GM12878 (cell line): Measurements from ENCODE around the gene DLK1. TPM values are rescaled to one million over a fixed set of nuclear protein-coding genes. Genes with fewer than 3 reads are reported as not detected.

Experiments used
- ATAC-seq: fragments of 200-7000 bp; cut with Tn5 transposase; 3 replicates; pipeline ENCODE4 v1.9.1; 2020; ENCODE audit warnings: mild to moderate bottlenecking, moderate library complexity
- BruUV-seq: library from RNA; stranded (reverse); fragments of 400-500 nt; replicated peaks from 2 replicates; lab custom pipeline; 2021; lab: Mats Ljungman, UMichigan
- CTCF ChIA-PET: fragments of 300-600 bp; sonication (Branson Sonifier 250); formaldehyde crosslinking; extraction: SDS; loops from one replicate; lab custom pipeline; 2021; ENCODE audit warnings: inconsistent platforms; lab: Yijun Ruan, JAX
- POLR2A ChIA-PET: fragments of 350-600 bp; formaldehyde crosslinking; extraction: SDS; loops from one replicate; lab custom pipeline; 2021; ENCODE audit warnings: inconsistent platforms; lab: Charles Lee
- RAD21 ChIA-PET: fragments of 300-600 bp; sonication (Branson Sonifier 250); formaldehyde crosslinking; loops from one replicate; lab custom pipeline; 2023; ENCODE audit warnings: antibody characterized with exemption; ENCODE audit not compliant: unreplicated experiment; lab: Charles Lee
- SMC1A ChIA-PET: fragments of 300-600 bp; sonication (Branson Sonifier 250); formaldehyde crosslinking; loops from one replicate; lab custom pipeline; 2023; ENCODE audit not compliant: unreplicated experiment, uncharacterized antibody; lab: Charles Lee
- DNase-seq: peaks from one replicate; pipeline ENCODE4 v3.0.0-alpha.2; 2011; ENCODE audit warnings: low read depth, low spot score
- FAIRE-seq: peaks from 3 replicates; lab custom pipeline; 2011; peaks lifted over from hg19 to GRCh38; lab: Jason Lieb, UNC
- H2AFZ ChIP-seq: 2 replicates; pipeline ENCODE4 v1.6.0; 2011; ENCODE audit warnings: low read depth, low read length, control low read depth; ENCODE audit not compliant: control insufficient read depth
- H3K27ac ChIP-seq: 2 replicates; pipeline ENCODE4 v1.5.1; 2011; ENCODE audit warnings: control low read depth; ENCODE audit not compliant: control insufficient read depth, insufficient read depth
- H3K27me3 ChIP-seq, 2 experiments: replicated peaks in 1 of 2; 2 replicates each; pipeline versions ENCODE4 v1.6.0 to v1.6.1; 2011; ENCODE audit warnings: low read length in 1 of 2; ENCODE audit not compliant: control insufficient read depth in 2 of 2, insufficient read depth in 2 of 2
- H3K36me3 ChIP-seq, 2 experiments: 2 replicates each; pipeline ENCODE4 v1.5.1; 2011; ENCODE audit warnings: low read length in 1 of 2; ENCODE audit not compliant: control insufficient read depth in 2 of 2, insufficient read depth in 2 of 2
- H3K4me1 ChIP-seq: 2 replicates; pipeline ENCODE4 v1.6.1; 2011; ENCODE audit warnings: mild to moderate bottlenecking, low read length, moderate library complexity, mixed read lengths; ENCODE audit not compliant: control insufficient read depth, insufficient read depth
- H3K4me2 ChIP-seq: 2 replicates; pipeline ENCODE4 v1.6.0; 2011; ENCODE audit warnings: control low read depth; ENCODE audit not compliant: control insufficient read depth, insufficient read depth
- H3K4me3 ChIP-seq: fragments of 200-600 bp; sonication (generic); 2 replicates; pipeline ENCODE4 v1.5.1; 2016
- H3K79me2 ChIP-seq: 2 replicates; pipeline ENCODE4 v1.6.0; 2011; ENCODE audit warnings: low read length; ENCODE audit not compliant: control insufficient read depth, insufficient read depth
- H3K9ac ChIP-seq: 2 replicates; pipeline ENCODE4 v1.8.0; 2011; ENCODE audit warnings: low read length, control low read depth, mixed read lengths; ENCODE audit not compliant: control insufficient read depth, insufficient read depth
- H3K9me3 ChIP-seq: replicated peaks from 3 replicates; pipeline ENCODE4 v1.5.1; 2011; ENCODE audit warnings: mild to moderate bottlenecking, low read length; ENCODE audit not compliant: control insufficient read depth, insufficient read depth
- H4K20me1 ChIP-seq: 2 replicates; pipeline ENCODE4 v1.6.0; 2011; ENCODE audit not compliant: control insufficient read depth, insufficient read depth
- BMI1 ChIP-seq: fragments of 450-650 bp; IDR thresholded peaks from 2 replicates; pipeline ENCODE4 v1.6.1; 2016; ENCODE audit warnings: mild to moderate bottlenecking, moderate library complexity, borderline replicate concordance
- CBX5 ChIP-seq: sonication (generic); IDR thresholded peaks from 2 replicates; pipeline ENCODE4 v1.6.1; 2016; ENCODE audit warnings: low read depth, moderate library complexity, mild to moderate bottlenecking, inconsistent platforms
- CHD2 ChIP-seq: IDR thresholded peaks from 2 replicates; pipeline ENCODE4 v1.6.1; 2011; ENCODE audit warnings: low read depth, low read length, improper control_type of control experiment, borderline replicate concordance
- E4F1 ChIP-seq: fragments of 450-650 bp; IDR thresholded peaks from 2 replicates; pipeline ENCODE4 v1.6.1; 2018; ENCODE audit warnings: borderline replicate concordance, mild to moderate bottlenecking; ENCODE audit not compliant: partially characterized antibody
- GABPA ChIP-seq: IDR thresholded peaks from 2 replicates; pipeline ENCODE4 v1.6.1; 2014; ENCODE audit warnings: antibody characterized with exemption, low read depth, mild to moderate bottlenecking, inconsistent platforms
- MEF2A ChIP-seq: IDR thresholded peaks from 2 replicates; pipeline ENCODE4 v1.6.1; 2011; ENCODE audit warnings: low read depth, mild to moderate bottlenecking, low read length, moderate library complexity; ENCODE audit not compliant: insufficient read depth
- SMC3 ChIP-seq: IDR thresholded peaks from 2 replicates; pipeline ENCODE4 v1.6.1; 2011; ENCODE audit warnings: low read length, improper control_type of control experiment, borderline replicate concordance
- SUZ12 ChIP-seq: fragments of 200-600 bp; sonication (generic); IDR thresholded peaks from one replicate; pipeline ENCODE4 v1.6.1; 2018; ENCODE audit warnings: antibody characterized with exemption, mild to moderate bottlenecking; ENCODE audit not compliant: unreplicated experiment
- YBX1 ChIP-seq: fragments of 450-650 bp; IDR thresholded peaks from 2 replicates; pipeline ENCODE4 v1.6.1; 2016; ENCODE audit warnings: antibody characterized with exemption
- ZBTB4 ChIP-seq: fragments of 450-650 bp; formaldehyde crosslinking; IDR thresholded peaks from 2 replicates; pipeline ENCODE4 v1.4.0; 2022; ENCODE audit warnings: mild to moderate bottlenecking, moderate library complexity
- ZNF24 ChIP-seq: fragments of 450-650 bp; IDR thresholded peaks from 2 replicates; pipeline ENCODE4 v1.6.1; 2017; ENCODE audit warnings: antibody characterized with exemption, mild to moderate bottlenecking
- ZNF687 ChIP-seq: fragments of 450-650 bp; IDR thresholded peaks from 2 replicates; pipeline ENCODE4 v1.6.1; 2017; ENCODE audit warnings: mild to moderate bottlenecking, moderate library complexity
- in situ Hi-C: fragments of 300-500 bp; cut with MboI; formaldehyde crosslinking; loops from 9 replicates; pipeline ENCODE4 v1.14.3; 2018; ENCODE audit warnings: mixed read lengths
- intact Hi-C: fragments of 100-400 bp; cut with micrococcal nuclease; formaldehyde crosslinking; loops from one replicate; pipeline ENCODE4 v1.14.2; 2022; ENCODE audit not compliant: unreplicated experiment
- polyA plus RNA-seq, 11 experiments: library from polyadenylated mRNA; depleted of rRNA in 4 of 11; unstranded in 6 of 11; stranded (reverse) in 5 of 11; fragments of >200 nt; fragmentation: Nextera tagmentation in 4 of 11; fragmentation: Illumina TruSeq in 1 of 11; extraction: Ambion mirVana in 4 of 11; extraction: Trizol in 1 of 11; gene quantifications; 1 replicate in 1 of 11; 2 replicates in 10 of 11; pipeline versions ENCODE4 v1.2.1 to v1.2.3, GENCODE V29; 2011 to 2016; ENCODE audit warnings: inconsistent platforms in 2 of 11, missing spikeins in 2 of 11, low read depth in 1 of 11
- total RNA-seq, 4 experiments: library from RNA; depleted of rRNA in 3 of 4; stranded (reverse); fragments of >200 nt in 3 of 4; fragmentation: Illumina TruSeq in 1 of 4; extraction: Trizol in 1 of 4; gene quantifications; 2 replicates each; pipeline versions ENCODE4 v1.2.1 to v1.2.3, GENCODE V29; 2013 to 2021

DLK1 gene
- total and polyA plus RNA-seq, 10 of the 15 experiments (the other 5 are each of a cell fraction or from before 2014, with no cell fraction given), result 0.87 TPM; not detected in 9

GRCh38 chr14:100741966-100742365, 15.3 kb downstream of the DLK1 start (continued):
- TF ChIP-seq SUZ12 (no peak), ZBTB4 (CRISPR knock-in tag) (no peak), CHD2 (no peak), ZNF24 (no peak), BMI1 (no peak), YBX1 (no peak), CBX5 (no peak), MEF2A (no peak)

- no peaks in the 10 kb centered on the region for H3K4me1 ChIP-seq
- SMC1A ChIA-PET, result no interaction called here
- peaks cover 0 to 1% of the 10 kb centered on the region in 2 experiments; a peak in 1 of 4 replicates for H3K27me3 ChIP-seq
- ATAC-seq (no peak), FAIRE-seq (no peak), DNase-seq (no peak)
- H3K4me2 ChIP-seq, result no peak overlapping the region
- POLR2A ChIA-PET, result no interaction called here
- H2AFZ ChIP-seq, result no peak overlapping the region
- H3K9me3 ChIP-seq, result no peaks in the 10 kb centered on the region
- CTCF ChIA-PET, result interaction anchor here (1.1 to 1.5 kb wide), 2 partner anchors 35 to 101 kb away, joined by 4 read pairs; no protein-coding TSS in a partner anchor
- no peak overlapping the region for H3K4me3 ChIP-seq
- H3K9ac ChIP-seq, result no peak overlapping the region
- no peaks in the 10 kb centered on the region for H3K36me3 ChIP-seq
- in situ Hi-C loops (no loop called here), intact Hi-C loops (no loop called here)
- H3K27ac ChIP-seq, result no peak overlapping the region
- RAD21 ChIA-PET, result interaction anchor here (0.7 kb wide), 1 partner anchor 15 kb away, joined by 3 read pairs; no protein-coding TSS in a partner anchor
- H4K20me1 ChIP-seq, result no peaks in the 10 kb centered on the region
- no TSS peak for BruUV-seq
- H3K79me2 ChIP-seq, result no peaks in the 10 kb centered on the region
- TF ChIP-seq GABPA, result no peak
- no peak for TF ChIP-seq ZNF687
- no peak for TF ChIP-seq E4F1
- TF ChIP-seq SMC3, result no peak
These were observed 19.6 kb downstream of the DLK1 start for GRCh38 chr14:100746326-100746725.
